ENCODE measurements around the gene SLC25A13.

- TF ChIP-seq, protein P1, sequence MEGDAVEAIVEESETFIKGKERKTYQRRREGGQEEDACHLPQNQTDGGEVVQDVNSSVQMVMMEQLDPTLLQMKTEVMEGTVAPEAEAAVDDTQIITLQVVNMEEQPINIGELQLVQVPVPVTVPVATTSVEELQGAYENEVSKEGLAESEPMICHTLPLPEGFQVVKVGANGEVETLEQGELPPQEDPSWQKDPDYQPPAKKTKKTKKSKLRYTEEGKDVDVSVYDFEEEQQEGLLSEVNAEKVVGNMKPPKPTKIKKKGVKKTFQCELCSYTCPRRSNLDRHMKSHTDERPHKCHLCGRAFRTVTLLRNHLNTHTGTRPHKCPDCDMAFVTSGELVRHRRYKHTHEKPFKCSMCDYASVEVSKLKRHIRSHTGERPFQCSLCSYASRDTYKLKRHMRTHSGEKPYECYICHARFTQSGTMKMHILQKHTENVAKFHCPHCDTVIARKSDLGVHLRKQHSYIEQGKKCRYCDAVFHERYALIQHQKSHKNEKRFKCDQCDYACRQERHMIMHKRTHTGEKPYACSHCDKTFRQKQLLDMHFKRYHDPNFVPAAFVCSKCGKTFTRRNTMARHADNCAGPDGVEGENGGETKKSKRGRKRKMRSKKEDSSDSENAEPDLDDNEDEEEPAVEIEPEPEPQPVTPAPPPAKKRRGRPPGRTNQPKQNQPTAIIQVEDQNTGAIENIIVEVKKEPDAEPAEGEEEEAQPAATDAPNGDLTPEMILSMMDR (IDR thresholded peaks at IDR 0.05) = no peak
- no peak for TF ChIP-seq POLR2A (IDR thresholded peaks at IDR 0.05)
Observed at GRCh38 chr7:96315125-96315512, 6.8 kb downstream of the SLC25A13 start.
